Left lung (tissue), 10 donors: ENCODE results near the gene CHKB. TPM values are rescaled to one million over a fixed set of nuclear protein-coding genes. Genes with fewer than 3 reads are reported as not detected.

ENCODE experiments used
- ATAC-seq: fragments of 200-7000 bp; cut with Tn5 transposase; one replicate; pipeline ENCODE4 v1.9.1; 2020; ENCODE audit warnings: moderate library complexity
- DNase-seq, 4 donors: peaks; one replicate each; pipeline ENCODE4 v3.0.0-alpha.2; 2013 to 2020
- H3K27ac ChIP-seq, 2 donors: fragments of 200-600 bp; sonication (generic) in 1 of 2; one replicate each; pipeline versions ENCODE4 v1.5.0 to v1.8.0; 2020 to 2021
- H3K27me3 ChIP-seq, 2 donors: fragments of 200-600 bp; sonication (generic) in 1 of 2; one replicate each; pipeline versions ENCODE4 v1.5.0 to v1.8.0; 2020 to 2021
- H3K36me3 ChIP-seq, 2 donors: fragments of 200-600 bp; sonication (generic) in 1 of 2; one replicate each; pipeline versions ENCODE4 v1.5.0 to v1.8.0; 2020 to 2021
- H3K4me1 ChIP-seq, 2 donors: fragments of 200-600 bp; one replicate each; pipeline ENCODE4 v1.8.0; 2021
- H3K4me3 ChIP-seq, 2 donors: fragments of 200-600 bp; sonication (generic) in 1 of 2; one replicate each; pipeline versions ENCODE4 v1.5.0 to v1.8.0; 2020 to 2021; ENCODE audit warnings: mild to moderate bottlenecking in 1 of 2
- H3K9me3 ChIP-seq, 2 donors: fragments of 200-600 bp; sonication (generic) in 1 of 2; one replicate each; pipeline versions ENCODE4 v1.5.0 to v1.8.0; 2020 to 2021
- intact Hi-C, 2 donors: fragments of 100-400 bp; cut with DNase I; formaldehyde crosslinking; loops; one replicate each; pipeline versions ENCODE4 v1.11.2 to v1.14.2; 2022
- polyA plus RNA-seq, 6 donors: library from polyadenylated mRNA; unstranded; fragments of 120-200 nt; gene quantifications; one replicate each; pipeline ENCODE4 v1.2.1, GENCODE V29; 2013; ENCODE audit not compliant: insufficient read length in 6 of 6
- total RNA-seq, 2 donors: library from RNA; stranded (reverse); fragmentation: NEBNext Ultra II Directional; extraction: Animal tissue kit (Norgen Biotek cat#: 25700); gene quantifications; one replicate each; pipeline ENCODE4 v1.2.1, GENCODE V29; 2021
- TF ChIP-seq, protein P1 (sequence below), 2 donors: fragments of 200-600 bp; sonication (generic) in 1 of 2; IDR thresholded peaks; one replicate each; pipeline versions ENCODE4 v1.5.0 to v1.8.0; 2021; ENCODE audit warnings: antibody characterized with exemption in 2 of 2
- donor health status: DM: no; HTN: yes; CAD: no.
- donor health status: DM: no; HTN: no; CAD: no.

CHKB gene
- total and polyA plus RNA-seq, 8 donors: 67.4 to 94.0 (median 83.8) TPM

DNA sequence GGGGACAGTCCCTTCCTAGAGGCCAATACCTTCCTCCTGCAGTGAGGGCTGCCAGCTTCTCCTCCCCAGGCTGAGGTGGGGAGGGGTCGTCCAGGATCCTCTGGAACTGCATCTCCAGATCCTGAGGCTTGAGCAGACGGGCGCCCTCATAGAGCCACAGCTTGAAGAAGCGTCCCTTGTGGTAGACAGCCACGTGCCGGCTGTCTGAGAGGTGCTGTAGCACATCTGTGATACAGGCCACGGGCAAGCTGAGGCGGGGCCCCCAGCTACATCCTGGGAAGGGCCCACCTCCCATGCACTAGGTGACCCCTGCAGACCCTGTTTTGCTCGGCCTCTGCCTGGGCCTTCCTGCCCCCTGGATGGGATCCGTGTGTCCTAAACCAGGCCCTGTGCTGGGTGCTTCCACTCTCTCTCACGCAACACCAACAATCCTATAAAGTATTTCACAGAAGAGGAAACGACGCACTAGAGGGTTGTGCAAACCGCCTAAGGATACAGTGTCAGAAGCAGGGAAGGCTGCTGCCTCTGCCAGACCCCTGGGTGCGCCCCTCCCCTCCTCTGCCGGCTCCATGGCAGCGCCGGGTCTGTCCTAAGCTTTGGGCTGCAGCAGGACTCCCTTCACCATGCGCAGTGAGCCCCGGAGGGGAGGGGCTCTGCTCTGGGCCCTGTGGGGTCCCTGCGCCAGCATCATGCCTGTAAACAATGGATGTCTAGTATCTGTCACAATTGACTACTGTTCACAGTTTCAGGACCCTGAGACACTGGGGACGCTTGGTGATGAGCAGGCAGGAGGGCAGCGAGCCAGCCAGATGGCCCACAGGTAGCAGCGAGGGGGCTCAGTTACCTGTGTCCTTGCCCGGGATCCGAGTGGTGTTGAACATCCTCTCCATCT lies 8.9 kb downstream of the CHKB start:
- Histone ChIP-seq H3K36me3 (peaks cover 0 to 58% of the 10 kb centered on the region in 2 donors), H3K4me1 (peaks cover 5 to 8% of the 10 kb centered on the region in 2 donors), H3K27me3 (peaks cover 0 to 5% of the 10 kb centered on the region in 2 donors), H3K9me3 (no peaks in the 10 kb centered on the region), H3K27ac (no peak overlapping the region), H3K4me3 (no peak overlapping the region)
- DNase-seq: no peak
- ATAC-seq: no peak
- TF ChIP-seq, protein P1, sequence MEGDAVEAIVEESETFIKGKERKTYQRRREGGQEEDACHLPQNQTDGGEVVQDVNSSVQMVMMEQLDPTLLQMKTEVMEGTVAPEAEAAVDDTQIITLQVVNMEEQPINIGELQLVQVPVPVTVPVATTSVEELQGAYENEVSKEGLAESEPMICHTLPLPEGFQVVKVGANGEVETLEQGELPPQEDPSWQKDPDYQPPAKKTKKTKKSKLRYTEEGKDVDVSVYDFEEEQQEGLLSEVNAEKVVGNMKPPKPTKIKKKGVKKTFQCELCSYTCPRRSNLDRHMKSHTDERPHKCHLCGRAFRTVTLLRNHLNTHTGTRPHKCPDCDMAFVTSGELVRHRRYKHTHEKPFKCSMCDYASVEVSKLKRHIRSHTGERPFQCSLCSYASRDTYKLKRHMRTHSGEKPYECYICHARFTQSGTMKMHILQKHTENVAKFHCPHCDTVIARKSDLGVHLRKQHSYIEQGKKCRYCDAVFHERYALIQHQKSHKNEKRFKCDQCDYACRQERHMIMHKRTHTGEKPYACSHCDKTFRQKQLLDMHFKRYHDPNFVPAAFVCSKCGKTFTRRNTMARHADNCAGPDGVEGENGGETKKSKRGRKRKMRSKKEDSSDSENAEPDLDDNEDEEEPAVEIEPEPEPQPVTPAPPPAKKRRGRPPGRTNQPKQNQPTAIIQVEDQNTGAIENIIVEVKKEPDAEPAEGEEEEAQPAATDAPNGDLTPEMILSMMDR (IDR thresholded peaks at IDR 0.05): no peak
- intact Hi-C loops: no loop called here

DNA sequence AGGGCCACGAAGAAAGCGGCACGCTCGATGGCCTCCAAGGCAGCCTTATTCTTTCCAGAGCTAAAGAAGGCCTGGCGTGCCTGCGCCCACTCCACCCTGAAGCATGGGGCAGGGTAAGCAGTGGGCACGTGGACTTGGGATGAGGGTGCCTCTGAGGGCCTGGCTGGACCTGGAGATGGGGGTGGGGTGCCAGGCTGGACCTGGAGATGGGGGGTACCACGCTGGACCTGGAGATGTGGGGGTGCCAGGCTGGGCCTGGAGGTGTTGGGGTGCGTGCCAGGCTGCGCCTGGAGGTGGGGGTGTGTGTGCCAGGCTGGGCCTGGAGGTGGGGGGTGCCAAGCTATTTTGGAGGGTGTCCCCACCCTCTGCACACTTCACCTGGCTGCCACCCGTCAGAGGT lies 9.7 kb downstream of the CHKB start:
- no peak overlapping the region for H3K4me3 ChIP-seq
- no peak for DNase-seq
- H3K27me3 ChIP-seq: peaks cover 0 to under 1% of the 10 kb centered on the region in 2 donors
- no peak for ATAC-seq
- no peak overlapping the region for H3K27ac ChIP-seq
- intact Hi-C loops: no loop called here
- peaks cover 0 to 62% of the 10 kb centered on the region in 2 donors for H3K36me3 ChIP-seq
- no peaks in the 10 kb centered on the region for H3K9me3 ChIP-seq
- TF ChIP-seq, protein P1 (IDR thresholded peaks at IDR 0.05): no peak
- peaks cover 0 to under 1% of the 10 kb centered on the region in 2 donors for H3K4me1 ChIP-seq

DNA sequence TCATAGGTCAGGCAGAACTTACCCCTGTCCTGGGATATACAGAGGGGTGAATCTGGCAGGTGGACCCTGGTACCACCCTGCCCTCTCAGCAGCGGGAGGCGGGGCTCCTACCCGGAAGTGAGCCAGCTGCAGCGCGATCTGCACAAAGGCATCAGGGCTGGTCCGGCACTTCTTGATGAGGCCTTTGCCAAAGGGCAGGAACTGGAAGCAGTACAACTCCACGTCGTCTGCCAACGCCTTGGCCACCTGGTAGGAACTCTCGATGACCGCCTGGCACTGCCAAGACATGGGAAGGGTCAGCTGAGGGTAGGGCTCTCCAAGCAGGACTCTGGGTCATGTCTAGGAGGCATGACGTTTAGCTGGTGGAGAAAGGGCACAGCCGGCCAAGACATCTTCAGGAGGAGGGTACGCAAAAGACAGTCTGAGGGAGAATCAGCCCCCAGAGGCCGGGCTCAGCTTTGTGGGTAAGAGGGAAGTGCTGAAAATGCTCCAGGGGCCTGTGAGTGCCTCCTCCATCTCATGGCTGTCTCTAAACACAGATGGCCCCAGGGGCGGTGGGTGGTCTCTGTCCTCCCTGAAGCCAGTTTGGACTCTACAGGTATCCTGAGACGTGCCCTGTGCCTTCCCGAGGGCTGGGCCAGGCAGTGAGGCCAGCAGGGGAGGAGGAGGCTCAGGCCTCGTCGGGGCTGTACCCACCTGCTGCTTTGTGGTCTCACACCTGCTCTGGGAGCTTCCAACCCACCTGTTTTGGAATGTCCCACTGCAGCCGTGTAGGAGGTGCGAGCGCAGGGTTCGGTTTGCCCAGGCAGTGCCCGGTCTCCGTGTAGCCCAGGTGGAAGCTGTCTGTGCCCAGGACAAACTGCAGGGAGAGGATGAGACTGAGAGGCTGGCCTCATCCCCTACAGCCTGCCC lies 11.1 kb downstream of the CHKB start:
- H3K4me3 ChIP-seq: no peak overlapping the region
- intact Hi-C loops: no loop called here
- H3K36me3 ChIP-seq: peaks cover 0 to 63% of the 10 kb centered on the region in 2 donors
- DNase-seq (no peak), ATAC-seq (no peak)
- no peaks in the 10 kb centered on the region for H3K27me3 ChIP-seq
- H3K27ac ChIP-seq: no peak overlapping the region
- H3K4me1 ChIP-seq: no peaks in the 10 kb centered on the region
- H3K9me3 ChIP-seq: no peaks in the 10 kb centered on the region
- TF ChIP-seq, protein P1 (IDR thresholded peaks at IDR 0.05): no peak

DNA sequence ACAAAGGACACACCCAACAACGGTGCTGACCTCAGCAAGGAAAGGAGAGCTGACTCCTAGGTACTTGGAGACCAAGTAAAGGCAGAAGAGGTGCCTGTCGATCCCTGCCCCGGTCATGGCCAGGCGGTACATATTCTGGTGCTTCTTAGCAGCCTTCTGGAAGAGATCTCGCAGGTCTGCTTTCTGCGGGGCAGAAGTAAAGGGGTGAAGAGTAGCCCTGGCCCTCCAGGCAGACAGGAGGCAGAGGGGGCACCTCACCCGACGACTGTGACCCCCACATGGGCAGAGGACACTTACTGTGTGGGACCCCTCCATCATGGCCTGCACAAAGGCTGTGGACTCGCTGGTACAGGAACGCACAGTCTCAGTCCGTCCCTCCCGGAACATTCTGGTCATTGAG lies 11.8 kb downstream of the CHKB start:
- TF ChIP-seq, protein P1 (IDR thresholded peaks at IDR 0.05): no peak
- Histone ChIP-seq H3K27ac (no peak overlapping the region), H3K36me3 (peaks cover 0 to 63% of the 10 kb centered on the region in 2 donors), H3K27me3 (no peaks in the 10 kb centered on the region), H3K4me3 (no peak overlapping the region), H3K9me3 (no peaks in the 10 kb centered on the region), H3K4me1 (no peaks in the 10 kb centered on the region)
- intact Hi-C loops: no loop called here
- ATAC-seq (no peak), DNase-seq (no peak)
